Urinary bladder (tissue), 4 donors: Measurements from ENCODE around the gene LANCL2. TPM values are rescaled to one million over a fixed set of nuclear protein-coding genes. Genes with fewer than 3 reads are reported as not detected.

Source experiments
- DNase-seq: peaks from one replicate; pipeline ENCODE4 v3.0.0-alpha.2; 2015; ENCODE audit errors: extremely low spot score
- H3K27ac ChIP-seq: one replicate; pipeline ENCODE4 v1.5.1; 2013; ENCODE audit warnings: low read depth, mild to moderate bottlenecking, moderate library complexity
- H3K36me3 ChIP-seq: one replicate; pipeline ENCODE4 v1.6.1; 2013; ENCODE audit warnings: mild to moderate bottlenecking, moderate library complexity; ENCODE audit not compliant: insufficient read depth
- H3K4me1 ChIP-seq: one replicate; pipeline ENCODE4 v1.6.1; 2013; ENCODE audit warnings: mild to moderate bottlenecking, moderate library complexity; ENCODE audit not compliant: insufficient read depth
- H3K4me3 ChIP-seq: one replicate; pipeline ENCODE4 v1.5.1; 2013; ENCODE audit warnings: low read depth, low read length
- WGBS: extraction: QIAGEN DNeasy Blood & Tissue Kit; methylation state at CpG from one replicate; pipeline ENCODE4 v1.1.7; 2013; 5-methylcytosine and 5-hydroxymethylcytosine counted together
- polyA plus RNA-seq: library from polyadenylated mRNA; stranded (reverse); fragments of 200-250 nt; gene quantifications from one replicate; pipeline ENCODE4 v1.2.3, GENCODE V29; 2013
- total RNA-seq: library from RNA; depleted of rRNA; stranded (reverse); fragments of >200 nt; gene quantifications from one replicate; pipeline ENCODE4 v1.2.3, GENCODE V29; 2014
- donor health status: healthy with polysubstance abuse.
- donor health status: healthy.

LANCL2 gene
- total and polyA plus RNA-seq, 2 donors = 7.5 to 13.2 TPM

DNA sequence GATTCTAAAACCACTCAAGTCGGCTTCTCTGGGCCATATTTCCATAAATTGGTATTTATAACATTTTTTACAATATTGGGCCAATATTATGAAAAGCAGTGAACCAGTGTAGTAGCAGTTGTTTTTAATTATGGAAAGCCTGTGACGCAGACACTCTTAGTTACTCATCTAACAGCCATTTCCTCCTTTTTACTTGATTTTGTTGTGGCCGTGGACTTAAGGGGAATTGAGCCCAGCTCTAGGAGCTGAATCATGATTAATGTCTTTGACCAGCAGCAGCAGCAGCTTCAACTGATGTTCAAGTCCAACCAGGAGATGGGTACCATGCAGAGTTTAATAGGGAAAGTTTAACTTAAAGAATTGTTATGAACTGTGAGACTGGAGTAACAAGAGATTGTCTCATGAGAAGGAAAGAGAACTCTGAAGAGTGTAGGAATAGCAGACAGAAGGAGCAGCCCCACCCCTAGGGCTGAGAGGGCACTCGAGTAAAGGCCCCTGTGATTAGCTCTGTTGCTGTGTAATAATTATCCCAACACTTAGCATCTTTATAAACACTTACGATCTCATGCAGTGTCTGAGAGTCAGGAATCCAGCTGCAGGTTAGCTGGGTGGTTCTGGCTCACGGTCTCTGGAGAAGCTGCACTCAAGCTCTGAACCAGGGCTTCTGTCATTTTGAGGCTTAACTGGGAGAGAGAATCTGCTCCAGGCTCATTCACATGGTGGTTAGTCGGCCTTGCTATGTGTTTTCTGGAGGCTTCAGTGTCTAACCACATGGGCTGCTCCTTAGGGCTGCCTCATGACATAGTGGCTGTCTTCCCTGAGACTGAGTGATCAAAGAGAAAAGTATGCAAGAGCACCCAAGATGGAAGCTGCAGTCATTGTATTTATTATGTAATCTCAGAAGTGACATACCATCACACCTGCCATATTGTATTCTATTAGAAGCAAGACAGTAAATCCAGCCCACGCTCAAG lies 4.6 kb downstream of the LANCL2 start:
- 81% methylated on average over 8 of the region's 8 CpGs for WGBS
- no peak for DNase-seq
- H3K4me1 ChIP-seq = no peaks in the 10 kb centered on the region
- no peaks in the 10 kb centered on the region for H3K36me3 ChIP-seq
- no peak overlapping the region for H3K4me3 ChIP-seq
- H3K27ac ChIP-seq = no peak overlapping the region

DNA sequence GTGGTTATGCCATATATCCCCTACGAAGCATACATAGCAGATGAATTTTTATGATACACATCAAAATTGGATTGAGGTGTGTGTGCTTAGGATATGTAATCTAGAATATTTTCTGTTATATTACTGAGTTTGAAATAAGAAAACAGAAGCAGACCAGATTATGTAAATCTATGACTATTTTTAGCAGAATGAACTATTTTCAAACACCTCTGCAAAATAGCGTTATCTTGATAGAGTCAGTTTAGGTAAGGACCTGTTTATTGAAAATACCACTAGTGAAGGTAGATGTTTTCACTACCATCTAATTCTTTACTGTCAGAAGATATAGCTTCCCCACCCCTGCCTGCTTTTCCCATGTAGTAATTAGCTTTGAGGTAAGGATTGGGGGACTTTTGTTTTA lies 9.1 kb downstream of the LANCL2 start:
- no peaks in the 10 kb centered on the region for H3K4me1 ChIP-seq
- no peak overlapping the region for H3K4me3 ChIP-seq
- no peak for DNase-seq
- no peaks in the 10 kb centered on the region for H3K36me3 ChIP-seq
- 90% methylated on average over 2 of the region's 2 CpGs for WGBS
- no peak overlapping the region for H3K27ac ChIP-seq

- Histone ChIP-seq H3K27ac (no peak overlapping the region), H3K4me3 (no peak overlapping the region), H3K4me1 (no peaks in the 10 kb centered on the region), H3K36me3 (no peaks in the 10 kb centered on the region)
- 80% methylated on average over 4 of the region's 4 CpGs for WGBS
- DNase-seq = no peak
Observed at GRCh38 chr7:55375237-55375636, 10.1 kb downstream of the LANCL2 start.

- Histone ChIP-seq H3K27ac (no peak overlapping the region), H3K36me3 (no peaks in the 10 kb centered on the region), H3K4me3 (no peak overlapping the region), H3K4me1 (no peaks in the 10 kb centered on the region)
- DNase-seq = peak; percentile 23
- WGBS = 56% methylated on average over 4 of the region's 4 CpGs
Observed at GRCh38 chr7:55377162-55377817, 12.2 kb downstream of the LANCL2 start.

- DNase-seq = no peak
- no peaks in the 10 kb centered on the region for H3K36me3 ChIP-seq
- no peak overlapping the region for H3K27ac ChIP-seq
- WGBS = 90% methylated on average over 3 of the region's 3 CpGs
- no peaks in the 10 kb centered on the region for H3K4me1 ChIP-seq
- H3K4me3 ChIP-seq = no peak overlapping the region
Observed at GRCh38 chr7:55379285-55379684, 14.1 kb downstream of the LANCL2 start.

- Histone ChIP-seq H3K36me3 (no peaks in the 10 kb centered on the region), H3K27ac (no peak overlapping the region), H3K4me1 (no peaks in the 10 kb centered on the region), H3K4me3 (no peak overlapping the region)
- 82% methylated on average over 6 of the region's 6 CpGs for WGBS
- DNase-seq = no peak
Observed at GRCh38 chr7:55381189-55381588, 16.1 kb downstream of the LANCL2 start.

DNA sequence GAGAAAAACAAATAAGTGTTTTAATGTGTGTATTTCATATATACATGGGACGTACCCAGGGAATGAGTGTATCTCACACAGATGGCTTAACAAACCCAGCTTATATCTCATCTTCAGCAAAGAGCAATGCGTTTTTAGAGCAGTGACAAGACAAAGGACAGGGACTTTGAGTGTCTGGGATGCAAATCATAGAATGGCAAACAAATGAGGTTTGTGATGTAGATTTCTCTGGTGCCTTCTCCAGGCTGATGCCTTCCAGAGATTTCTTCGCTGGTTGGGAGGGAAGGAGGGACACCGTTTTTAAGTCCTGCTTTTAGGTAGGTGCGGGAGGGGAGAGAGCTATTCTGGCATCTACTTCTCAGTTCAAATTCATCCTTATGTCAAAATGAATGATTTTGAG lies 16.6 kb downstream of the LANCL2 start:
- H3K4me3 ChIP-seq = no peak overlapping the region
- no peaks in the 10 kb centered on the region for H3K36me3 ChIP-seq
- 92% methylated on average over 5 of the region's 5 CpGs for WGBS
- no peaks in the 10 kb centered on the region for H3K4me1 ChIP-seq
- DNase-seq = no peak
- H3K27ac ChIP-seq = no peak overlapping the region

DNA sequence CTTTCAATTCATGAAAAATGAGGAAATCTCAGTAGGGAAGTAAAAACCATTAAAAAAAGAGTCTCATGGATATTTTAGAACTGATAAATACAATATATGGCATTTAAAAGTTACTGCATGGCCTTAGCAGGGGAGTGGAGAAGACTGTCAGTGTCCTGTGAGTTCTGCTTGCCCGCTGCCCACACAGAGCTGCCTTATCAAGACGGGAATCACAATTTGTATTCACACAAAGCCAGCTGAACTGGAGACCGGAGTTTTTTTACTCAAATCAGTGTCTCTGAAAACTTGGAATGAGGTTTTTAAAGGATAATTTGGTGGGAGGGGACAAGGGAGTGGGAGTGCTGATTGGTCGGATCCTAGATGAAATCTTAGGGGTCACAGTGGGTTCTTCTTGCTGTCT lies 17.1 kb downstream of the LANCL2 start:
- Histone ChIP-seq H3K4me3 (no peak overlapping the region), H3K36me3 (no peaks in the 10 kb centered on the region), H3K4me1 (no peaks in the 10 kb centered on the region), H3K27ac (no peak overlapping the region)
- no peak for DNase-seq
- 93% methylated on average over 4 of the region's 4 CpGs for WGBS

- over 99% methylated on average over 4 of the region's 4 CpGs for WGBS
- Histone ChIP-seq H3K4me3 (no peak overlapping the region), H3K27ac (no peak overlapping the region), H3K4me1 (no peaks in the 10 kb centered on the region), H3K36me3 (no peaks in the 10 kb centered on the region)
- DNase-seq = no peak
Observed at GRCh38 chr7:55386541-55386940, 21.4 kb downstream of the LANCL2 start.

GRCh38 chr7:55387062-55387965 lies 22.2 kb downstream of the LANCL2 start:
- no peak overlapping the region for H3K27ac ChIP-seq

DNA sequence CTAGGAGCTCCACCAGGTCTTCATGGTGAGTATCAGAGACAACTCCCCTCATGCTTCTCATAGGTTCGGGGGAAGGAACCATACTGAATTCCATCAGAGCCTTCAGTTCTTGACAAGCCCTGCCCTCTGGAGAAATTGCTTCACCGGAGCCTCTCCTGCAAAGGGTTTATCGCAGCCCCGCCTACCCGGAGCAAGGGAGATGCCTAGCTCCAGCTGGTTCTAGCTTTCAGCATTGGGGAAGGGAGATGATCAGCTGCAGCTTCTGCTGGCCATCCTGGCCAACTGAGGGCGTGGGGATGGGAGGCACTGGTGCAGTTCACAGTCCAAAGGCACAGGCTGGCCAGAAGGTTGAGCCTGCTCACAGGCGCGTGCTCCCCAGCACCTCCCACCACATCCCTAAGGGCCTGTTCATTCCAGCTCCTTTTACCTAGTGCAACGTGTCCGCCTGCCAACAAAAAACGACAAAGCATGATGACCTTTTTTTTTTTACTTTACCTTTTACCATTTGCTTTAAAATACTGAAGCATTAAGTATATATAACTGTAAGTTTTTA lies 31.2 kb downstream of the LANCL2 start:
- H3K36me3 ChIP-seq = no peaks in the 10 kb centered on the region
- H3K4me3 ChIP-seq = no peak overlapping the region
- no peaks in the 10 kb centered on the region for H3K4me1 ChIP-seq
- DNase-seq = no peak
- WGBS = 88% methylated on average over 11 of the region's 11 CpGs
- no peak overlapping the region for H3K27ac ChIP-seq

More at GRCh38 chr7:55387062-55387965, 22.2 kb downstream of the LANCL2 start:
- Histone ChIP-seq H3K4me1 (no peaks in the 10 kb centered on the region), H3K36me3 (no peaks in the 10 kb centered on the region), H3K4me3 (no peak overlapping the region)
- 88% methylated on average over 7 of the region's 7 CpGs for WGBS
- no peak for DNase-seq

DNA sequence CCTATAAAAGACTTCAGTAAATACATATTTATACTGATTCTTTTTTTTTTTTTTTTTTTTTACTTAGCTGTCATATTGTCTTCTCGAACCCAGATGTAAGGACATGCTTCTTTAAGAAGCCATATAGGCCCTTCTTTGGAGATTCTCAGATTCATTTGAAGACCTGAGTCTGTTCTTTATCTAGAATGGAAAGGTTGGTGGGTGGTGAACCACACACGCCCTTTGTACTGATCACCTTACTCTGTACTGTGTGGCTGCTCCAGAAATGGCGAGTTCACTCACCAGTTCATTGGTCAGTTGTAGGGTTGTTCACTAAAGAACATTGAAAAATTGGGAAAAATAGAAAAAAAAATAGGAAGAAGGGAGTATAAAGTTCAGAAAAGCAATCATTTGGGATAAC lies 32.5 kb downstream of the LANCL2 start:
- Histone ChIP-seq H3K4me1 (no peaks in the 10 kb centered on the region), H3K36me3 (no peaks in the 10 kb centered on the region), H3K27ac (no peak overlapping the region), H3K4me3 (no peak overlapping the region)
- 97% methylated on average over 3 of the region's 3 CpGs for WGBS
- DNase-seq = no peak

GRCh38 chr7:55400191-55400590 lies 35.1 kb downstream of the LANCL2 start:
- H3K36me3 ChIP-seq = no peaks in the 10 kb centered on the region
- H3K27ac ChIP-seq = no peak overlapping the region
- no peaks in the 10 kb centered on the region for H3K4me1 ChIP-seq
- WGBS = 67% methylated on average over 2 of the region's 2 CpGs
- no peak for DNase-seq
- no peak overlapping the region for H3K4me3 ChIP-seq
